Measurements from ENCODE around the gene IFNA6. TPM values are rescaled to one million over a fixed set of nuclear protein-coding genes. Genes with fewer than 3 reads are reported as not detected.
A peak's percentile ranks its signal among the peaks of the same experiment; 100 is the strongest.

The IFNA6 gene
- total RNA-seq, 4 donors from 2014 or later = not detected

DNA sequence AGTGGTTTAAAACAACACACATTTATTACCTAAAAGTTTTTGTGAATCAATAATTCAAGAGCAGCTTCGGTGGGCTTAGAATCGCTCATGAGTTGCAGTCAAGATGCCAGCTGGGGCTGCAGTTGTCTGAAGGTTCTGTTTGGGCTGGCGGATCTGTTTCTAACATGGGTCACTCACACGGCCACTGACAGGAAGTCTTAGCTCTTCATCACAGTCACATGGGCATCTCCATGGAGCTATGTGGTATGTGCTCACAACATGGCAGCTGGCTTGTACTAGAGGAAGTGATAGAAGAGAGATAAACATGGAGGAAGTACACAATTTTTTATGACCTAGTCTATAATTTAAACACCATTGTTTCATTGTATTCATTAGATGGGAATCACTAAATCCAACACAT lies 26.6 kb downstream of the IFNA6 start:
- TF ChIP-seq POLR2A (IDR thresholded peaks at IDR 0.05) = no peak
- TF ChIP-seq, protein P1, sequence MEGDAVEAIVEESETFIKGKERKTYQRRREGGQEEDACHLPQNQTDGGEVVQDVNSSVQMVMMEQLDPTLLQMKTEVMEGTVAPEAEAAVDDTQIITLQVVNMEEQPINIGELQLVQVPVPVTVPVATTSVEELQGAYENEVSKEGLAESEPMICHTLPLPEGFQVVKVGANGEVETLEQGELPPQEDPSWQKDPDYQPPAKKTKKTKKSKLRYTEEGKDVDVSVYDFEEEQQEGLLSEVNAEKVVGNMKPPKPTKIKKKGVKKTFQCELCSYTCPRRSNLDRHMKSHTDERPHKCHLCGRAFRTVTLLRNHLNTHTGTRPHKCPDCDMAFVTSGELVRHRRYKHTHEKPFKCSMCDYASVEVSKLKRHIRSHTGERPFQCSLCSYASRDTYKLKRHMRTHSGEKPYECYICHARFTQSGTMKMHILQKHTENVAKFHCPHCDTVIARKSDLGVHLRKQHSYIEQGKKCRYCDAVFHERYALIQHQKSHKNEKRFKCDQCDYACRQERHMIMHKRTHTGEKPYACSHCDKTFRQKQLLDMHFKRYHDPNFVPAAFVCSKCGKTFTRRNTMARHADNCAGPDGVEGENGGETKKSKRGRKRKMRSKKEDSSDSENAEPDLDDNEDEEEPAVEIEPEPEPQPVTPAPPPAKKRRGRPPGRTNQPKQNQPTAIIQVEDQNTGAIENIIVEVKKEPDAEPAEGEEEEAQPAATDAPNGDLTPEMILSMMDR (IDR thresholded peaks at IDR 0.05) = no peak
- H3K36me3 ChIP-seq = peaks cover 0 to 46% (median 0%) of the 10 kb centered on the region in 3 donors
- peaks cover 0 to 33% (median 0%) of the 10 kb centered on the region in 3 donors for H3K4me1 ChIP-seq
- no peak for DNase-seq
- intact Hi-C loops (cut with DNase I) = loop anchor here (10.0 kb wide), 1 partner anchor 471 kb away; no protein-coding TSS in a partner anchor
- no peaks in the 10 kb centered on the region for H3K9me3 ChIP-seq
- no peak overlapping the region for H3K4me3 ChIP-seq
- WGBS, 2 donors = 78 to 95% methylated on average over 4 of the region's 4 CpGs
- H3K27ac ChIP-seq = no peak overlapping the region
- no peaks in the 10 kb centered on the region for H3K27me3 ChIP-seq

DNA sequence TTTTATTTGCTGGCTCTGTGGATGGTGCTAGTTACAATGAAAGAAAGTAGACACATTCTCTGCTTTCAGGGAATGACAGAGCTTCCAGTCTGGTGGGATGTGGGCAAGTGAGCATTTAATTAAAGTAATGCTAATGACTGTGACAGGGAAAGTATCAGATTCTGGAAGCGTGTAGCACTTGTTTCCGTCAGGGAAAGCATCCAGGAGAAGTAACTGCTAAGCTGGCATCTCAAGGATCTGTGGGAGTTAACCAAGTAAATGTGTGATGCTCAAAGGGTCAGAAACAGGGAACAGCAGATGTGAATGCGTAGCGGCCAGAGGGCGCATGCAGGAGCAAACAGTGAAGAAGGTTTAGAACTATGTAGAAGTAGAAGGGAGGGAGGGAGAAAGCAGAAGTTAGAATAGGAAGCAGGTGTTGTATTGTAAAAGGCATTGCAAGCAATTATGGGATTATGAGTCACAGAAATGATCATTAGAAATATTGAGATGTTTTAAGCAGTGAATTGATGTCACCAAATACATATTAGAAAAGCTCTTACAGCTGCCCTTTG lies 27.7 kb downstream of the IFNA6 start:
- intact Hi-C loops (cut with DNase I) = loop anchor here (10.0 kb wide), 1 partner anchor 472 kb away; no protein-coding TSS in a partner anchor
- 86 to 88% methylated on average over 5 of the region's 5 CpGs for WGBS, 2 donors

DNA sequence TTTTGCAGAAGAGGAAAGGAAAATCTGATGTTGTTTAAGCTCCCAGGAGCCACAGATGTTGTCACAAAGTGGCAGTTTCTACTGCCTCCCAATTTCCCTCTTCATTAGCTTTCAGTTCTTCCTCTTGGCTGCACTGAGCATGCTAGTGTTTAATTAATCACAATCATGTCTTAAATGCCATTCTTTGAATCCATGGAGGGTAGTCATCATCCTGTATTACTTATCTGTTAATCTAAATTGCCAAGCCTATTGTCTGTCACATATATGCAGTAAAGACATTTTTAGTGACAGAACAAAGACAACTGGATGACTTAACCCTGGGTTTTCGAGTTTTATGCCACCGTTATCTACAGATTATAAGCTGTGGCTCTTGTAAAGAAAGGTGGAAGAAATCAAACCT lies 30.2 kb downstream of the IFNA6 start:
- intact Hi-C loops (cut with DNase I) = loop anchor here (10.0 kb wide), 1 partner anchor 474 kb away; no protein-coding TSS in a partner anchor
- WGBS, 2 donors = 47 to 62% methylated on average over 2 of the region's 2 CpGs
- no peaks in the 10 kb centered on the region for H3K27me3 ChIP-seq
- peaks cover 0 to 37% (median 0%) of the 10 kb centered on the region in 3 donors for H3K4me1 ChIP-seq
- peaks cover 0 to 43% (median 0%) of the 10 kb centered on the region in 3 donors for H3K36me3 ChIP-seq
- no peaks in the 10 kb centered on the region for H3K9me3 ChIP-seq
- H3K27ac ChIP-seq = no peak overlapping the region
- H3K4me3 ChIP-seq = no peak overlapping the region
- TF ChIP-seq, protein P1 (IDR thresholded peaks at IDR 0.05) = no peak
- no peak for TF ChIP-seq POLR2A (IDR thresholded peaks at IDR 0.05)
- DNase-seq = no peak

More for the DNA sequence above, 27.7 kb downstream of the IFNA6 start:
- TF ChIP-seq POLR2A (IDR thresholded peaks at IDR 0.05) = no peak
- TF ChIP-seq, protein P1 (IDR thresholded peaks at IDR 0.05) = no peak
- Histone ChIP-seq H3K36me3 (peaks cover 0 to 46% (median 0%) of the 10 kb centered on the region in 3 donors), H3K27ac (no peak overlapping the region), H3K4me1 (peaks cover 0 to 25% (median 0%) of the 10 kb centered on the region in 3 donors), H3K4me3 (no peak overlapping the region), H3K9me3 (no peaks in the 10 kb centered on the region), H3K27me3 (no peaks in the 10 kb centered on the region)
- no peak for DNase-seq

DNA sequence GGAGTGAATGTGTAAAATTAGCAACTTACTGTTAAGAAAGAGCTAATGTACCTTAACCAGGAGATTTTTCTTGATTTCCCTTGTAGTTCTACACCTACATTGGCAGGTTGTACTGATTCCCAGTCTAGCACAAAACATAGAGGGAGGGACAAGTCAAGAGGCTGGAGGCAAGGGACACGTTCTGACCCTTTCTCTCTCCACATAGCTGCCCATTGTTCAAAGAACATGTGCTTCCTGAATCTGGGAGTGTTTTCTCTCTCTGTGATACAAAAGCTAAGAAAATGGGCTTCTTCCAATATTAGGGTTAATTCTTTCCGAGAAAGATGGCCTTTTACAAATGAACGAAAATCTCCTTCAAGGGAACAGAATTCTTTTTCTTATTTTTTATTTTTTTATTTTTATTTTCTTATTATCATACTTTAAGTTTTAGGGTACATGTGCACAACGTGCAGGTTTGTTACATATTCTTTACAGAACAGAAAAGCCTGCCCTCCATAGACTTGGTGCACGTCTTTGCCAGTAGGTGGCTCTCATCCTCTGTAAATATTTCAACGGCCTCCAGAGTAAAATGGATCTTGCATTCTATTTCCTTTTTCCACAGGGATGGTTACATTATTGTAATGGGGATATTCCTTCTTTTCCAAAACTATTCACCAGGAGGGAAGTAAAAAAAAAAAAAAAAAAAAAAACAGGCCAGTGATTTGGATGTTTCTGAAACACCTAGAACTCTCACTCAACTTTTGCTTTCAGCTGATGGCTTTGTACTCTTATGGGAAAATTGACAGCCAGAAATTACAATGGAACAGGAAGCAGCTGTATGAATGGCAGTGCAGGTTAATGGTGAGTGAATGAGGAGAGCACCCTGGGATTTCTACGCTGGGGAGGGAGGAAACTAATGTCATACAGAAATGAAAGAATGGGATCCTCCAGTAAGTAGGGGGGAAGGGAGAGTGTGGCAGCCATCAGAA lies 32.4 kb downstream of the IFNA6 start:
- Histone ChIP-seq H3K36me3 (peaks cover 0 to 22% (median 0%) of the 10 kb centered on the region in 3 donors), H3K27ac (no peak overlapping the region), H3K27me3 (no peaks in the 10 kb centered on the region), H3K9me3 (no peaks in the 10 kb centered on the region), H3K4me1 (peaks cover 0 to 37% (median 0%) of the 10 kb centered on the region in 3 donors), H3K4me3 (no peak overlapping the region)
- no peak for TF ChIP-seq POLR2A (IDR thresholded peaks at IDR 0.05)
- TF ChIP-seq, protein P1 (IDR thresholded peaks at IDR 0.05) = peak; percentile 39 to 66 (median 58)
- DNase-seq = no peak
- intact Hi-C loops (cut with DNase I) = no loop called here
- 10% methylated on average over 7 of the region's 7 CpGs for WGBS, 2 donors

DNA sequence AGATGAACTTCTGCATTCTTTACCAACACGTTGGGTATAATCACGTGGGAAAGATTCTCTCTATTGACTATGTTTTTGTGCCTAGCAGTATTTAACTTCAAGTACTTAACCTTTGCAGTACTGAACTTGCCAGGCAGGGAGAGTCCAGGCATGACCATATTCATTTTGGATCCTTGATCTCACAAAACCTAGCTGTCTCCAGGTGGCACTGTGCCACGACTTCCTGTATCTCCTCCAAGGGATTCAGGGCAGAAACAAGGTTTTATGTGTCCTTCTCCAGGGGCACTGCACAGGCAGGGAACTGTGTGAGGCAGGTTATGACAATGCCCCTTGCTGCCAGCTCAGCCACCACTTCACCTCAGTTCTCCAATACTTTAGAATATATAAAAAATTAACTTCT lies 33.8 kb downstream of the IFNA6 start:
- TF ChIP-seq, protein P1 (IDR thresholded peaks at IDR 0.05) = peak in 1 of 6 experiments; percentile 7
- TF ChIP-seq POLR2A (IDR thresholded peaks at IDR 0.05) = no peak
- intact Hi-C loops (cut with DNase I) = no loop called here
- H3K36me3 ChIP-seq = peaks cover 0 to 8% (median 0%) of the 10 kb centered on the region in 3 donors
- no peaks in the 10 kb centered on the region for H3K9me3 ChIP-seq
- 7 to 15% methylated on average over 3 of the region's 3 CpGs for WGBS, 2 donors
- H3K4me1 ChIP-seq = peaks cover 0 to 37% (median 0%) of the 10 kb centered on the region in 3 donors
- H3K27me3 ChIP-seq = no peaks in the 10 kb centered on the region
- H3K27ac ChIP-seq = peak overlapping the region in 1 of 4 donors; percentile 13
- H3K4me3 ChIP-seq = no peak overlapping the region
- DNase-seq = no peak
